Stimulated activated CD4-positive, alpha-beta T cell treated with anti-CD3 and anti-CD28 coated beads, Interleukin-15, amount 100 ng/mL, for 1 hour (primary cell): ENCODE data around the gene KRT31.

Experiments
- DNase-seq, 2 donors: peaks; one replicate each; pipeline ENCODE4 v3.0.0-alpha.2; 2020; ENCODE audit warnings: low read depth in 1 of 2, low spot score in 1 of 2

Gene KRT31

DNA sequence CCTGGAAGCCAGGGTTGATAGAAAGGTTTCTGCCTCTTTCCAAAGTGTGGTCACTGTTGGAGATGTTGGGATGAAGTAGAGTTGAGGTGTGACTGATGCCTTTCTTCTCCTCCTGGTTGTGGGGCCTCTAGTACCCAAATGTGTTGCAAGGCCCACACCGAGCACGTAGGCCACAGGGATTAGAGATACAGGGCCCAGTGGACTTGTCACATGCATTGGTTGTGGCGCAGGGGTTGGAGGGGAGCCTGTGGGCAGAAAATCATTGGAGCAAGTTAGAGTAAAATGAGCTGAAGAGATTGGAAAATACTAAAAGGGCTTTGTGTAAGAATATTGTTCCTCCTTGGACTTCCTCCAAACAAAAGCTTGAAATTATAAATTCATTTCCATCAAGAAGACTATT is 51.4 kb downstream of the KRT31 start:
- DNase-seq, result no peak
